Measurements from ENCODE around the gene COL4A2. TPM values are rescaled to one million over a fixed set of nuclear protein-coding genes. Genes with fewer than 3 reads are reported as not detected.
A peak's percentile ranks its signal among the peaks of the same experiment; 100 is the strongest.

Gene COL4A2
- total RNA-seq, 4 donors from 2014 or later: 75.1 to 322 (median 115) TPM

GRCh38 chr13:110340812-110341444, 33.8 kb downstream of the COL4A2 start:
- intact Hi-C loops (cut with DNase I; ENCODE audit: low total_unique reads): loop anchor here (5.0 kb wide), 1 partner anchor 34 kb away; the partner anchor contains the start of genes COL4A1 and COL4A2

GRCh38 chr13:110341445-110342244, 34.6 kb downstream of the COL4A2 start:
- in situ Hi-C loops (cut with MboI; ENCODE audit: low pct_ligation_motif_present in 1 of 4, low pct_unique_long_range_greater_than_20kb in 1 of 4, low sequenced_read_pairs in 3 of 4) (no loop called here), intact Hi-C loops (cut with DNase I; ENCODE audit: low total_unique reads) (loop anchor here (5.0 kb wide), 1 partner anchor 34 kb away; the partner anchor contains the start of genes COL4A1 and COL4A2)
- TF ChIP-seq EP300 (IDR thresholded peaks at IDR 0.05; ENCODE audit: low read depth) (no peak), POLR2AphosphoS5 (IDR thresholded peaks at IDR 0.05) (peak in 1 of 3 donors; percentile 34), CTCF (IDR thresholded peaks at IDR 0.05) (no peak), POLR2A (IDR thresholded peaks at IDR 0.05) (no peak)
- Histone ChIP-seq H3K27ac (peak overlapping the region; percentile 84 to 87 (median 86)), H3K4me1 (peaks cover 24 to 86% (median 45%) of the 10 kb centered on the region in 4 donors), H3K9me3 (no peaks in the 10 kb centered on the region), H3K27me3 (no peaks in the 10 kb centered on the region), H3K36me3 (no peaks in the 10 kb centered on the region), H3K4me3 (no peak overlapping the region)
- no peak for DNase-seq
- 30 to 39% methylated on average over 7 to 14 of the region's 14 CpGs for WGBS, 2 donors (ENCODE audit: low coverage in 1 of 2)

More at GRCh38 chr13:110340812-110341444, 33.8 kb downstream of the COL4A2 start:
- no peak overlapping the region for H3K4me3 ChIP-seq
- TF ChIP-seq CTCF (IDR thresholded peaks at IDR 0.05): no peak
- peak; percentile 83 for TF ChIP-seq EP300 (IDR thresholded peaks at IDR 0.05; ENCODE audit: low read depth)
- TF ChIP-seq POLR2AphosphoS5 (IDR thresholded peaks at IDR 0.05): peak; percentile 65 to 80 (median 77)
- TF ChIP-seq POLR2A (IDR thresholded peaks at IDR 0.05): peak; percentile 31
- H3K27me3 ChIP-seq: no peaks in the 10 kb centered on the region
- DNase-seq: peak; percentile 76
- in situ Hi-C loops (cut with MboI; ENCODE audit: low pct_ligation_motif_present in 1 of 4, low pct_unique_long_range_greater_than_20kb in 1 of 4, low sequenced_read_pairs in 3 of 4): no loop called here
- H3K27ac ChIP-seq: peak overlapping the region; percentile 84 to 87 (median 86)
- 45% methylated on average over 24 of the region's 24 CpGs; no CpG with 5 or more reads in 1 of the 2 donors for WGBS, 2 donors (ENCODE audit: low coverage in 1 of 2)
- no peaks in the 10 kb centered on the region for H3K36me3 ChIP-seq
- peaks cover 24 to 86% (median 45%) of the 10 kb centered on the region in 4 donors for H3K4me1 ChIP-seq
- no peaks in the 10 kb centered on the region for H3K9me3 ChIP-seq

- peak overlapping the region; percentile 84 to 87 (median 86) for H3K27ac ChIP-seq
- WGBS, 2 donors (ENCODE audit: low coverage in 1 of 2): 70 to 85% methylated on average over 4 to 9 of the region's 9 CpGs
Measured at GRCh38 chr13:110342474-110342873, 35.4 kb downstream of the COL4A2 start.

More at GRCh38 chr13:110342474-110342873, 35.4 kb downstream of the COL4A2 start:
- Histone ChIP-seq H3K4me1 (peaks cover 21 to 86% (median 45%) of the 10 kb centered on the region in 4 donors), H3K36me3 (no peaks in the 10 kb centered on the region), H3K4me3 (no peak overlapping the region), H3K27me3 (no peaks in the 10 kb centered on the region), H3K9me3 (no peaks in the 10 kb centered on the region)
- no peak for TF ChIP-seq POLR2AphosphoS5 (IDR thresholded peaks at IDR 0.05)
- no peak for TF ChIP-seq POLR2A (IDR thresholded peaks at IDR 0.05)
- TF ChIP-seq CTCF (IDR thresholded peaks at IDR 0.05): no peak
- TF ChIP-seq EP300 (IDR thresholded peaks at IDR 0.05; ENCODE audit: low read depth): no peak
- DNase-seq: no peak
- in situ Hi-C loops (cut with MboI; ENCODE audit: low pct_ligation_motif_present in 1 of 4, low pct_unique_long_range_greater_than_20kb in 1 of 4, low sequenced_read_pairs in 3 of 4): no loop called here
- intact Hi-C loops (cut with DNase I; ENCODE audit: low total_unique reads): loop anchor here (5.0 kb wide), 1 partner anchor 35 kb away; the partner anchor contains the start of genes COL4A1 and COL4A2

All from transverse colon (tissue), 4 donors.